ENCODE data around the gene TUBD1.
A peak's percentile ranks its signal among the peaks of the same experiment; 100 is the strongest.
"Not testable (repeated sequence)": the region's sequence is repeated elsewhere in the genome, so short reads cannot be mapped to it uniquely, and the experiment has no call there.

The TUBD1 gene

DNA sequence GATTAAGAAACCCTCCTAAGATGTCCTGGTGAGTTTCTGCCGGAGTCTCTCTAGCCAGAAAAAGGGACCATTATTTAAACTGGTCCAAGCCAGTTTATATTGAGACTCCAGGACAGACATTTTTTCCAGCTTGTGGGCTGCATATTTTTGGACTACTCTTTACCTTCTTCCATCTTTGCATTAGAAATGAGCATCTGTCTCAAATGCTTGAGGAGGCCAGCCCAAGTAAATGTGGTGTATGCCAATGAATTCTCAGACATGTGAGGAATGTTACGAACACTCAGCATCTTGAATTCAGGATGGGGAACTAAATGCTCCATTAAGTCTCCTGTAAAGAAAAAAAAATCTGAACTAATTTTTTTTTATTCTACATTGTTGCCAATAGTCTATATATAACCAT is 18.4 kb downstream of the TUBD1 start:
- no peak for DNase-seq (ENCODE audit: low spot score)

- DNase-seq (ENCODE audit: low spot score), result not testable (repeated sequence)
Measured at GRCh38 chr17:59873414-59873813, 19.3 kb downstream of the TUBD1 start.

DNA sequence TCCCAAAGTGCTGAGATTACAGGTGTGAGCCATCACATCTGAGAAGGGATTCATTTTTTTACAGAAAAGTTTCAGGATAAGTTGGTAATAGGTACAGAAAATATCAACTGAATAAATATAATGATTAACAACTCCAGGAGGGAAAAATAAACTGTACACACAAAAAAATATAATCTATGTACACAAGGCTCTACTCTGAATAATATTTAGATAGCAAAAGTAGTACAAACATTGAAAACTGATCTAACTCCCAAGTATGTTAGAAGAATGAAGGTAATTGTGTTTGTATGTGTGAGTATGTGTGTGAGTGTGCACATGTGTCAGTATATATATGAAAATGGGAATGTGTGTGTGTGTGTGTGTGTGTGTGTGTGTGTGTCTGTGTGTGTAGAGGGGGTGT is 20.4 kb downstream of the TUBD1 start:
- no peak for DNase-seq (ENCODE audit: low spot score)

DNA sequence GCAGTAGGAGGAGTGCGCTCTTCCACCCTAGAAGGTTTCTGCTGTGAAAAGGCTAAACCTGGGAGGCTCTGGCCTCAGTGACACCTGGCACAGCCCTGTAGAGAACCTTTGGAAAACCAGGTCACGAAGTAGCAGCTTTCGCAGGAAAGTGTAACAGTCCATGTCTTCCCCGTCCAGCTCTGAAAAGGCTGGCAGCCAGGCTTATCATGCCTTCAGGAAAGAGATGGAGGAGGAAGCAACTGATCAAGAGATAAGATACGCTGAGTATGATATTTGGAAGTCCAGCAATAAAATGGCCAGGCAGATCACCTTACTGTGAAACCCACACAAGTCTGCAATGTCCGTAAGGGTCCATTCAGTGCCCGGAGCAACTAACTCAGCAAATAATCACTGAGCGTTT is 22.3 kb downstream of the TUBD1 start:
- no peak for DNase-seq (ENCODE audit: low spot score)

GRCh38 chr17:59869941-59870218 is 22.9 kb downstream of the TUBD1 start:
- DNase-seq (ENCODE audit: low spot score), result no peak

GRCh38 chr17:59863616-59864015 is 29.1 kb downstream of the TUBD1 start:
- DNase-seq (ENCODE audit: low spot score), result no peak

DNA sequence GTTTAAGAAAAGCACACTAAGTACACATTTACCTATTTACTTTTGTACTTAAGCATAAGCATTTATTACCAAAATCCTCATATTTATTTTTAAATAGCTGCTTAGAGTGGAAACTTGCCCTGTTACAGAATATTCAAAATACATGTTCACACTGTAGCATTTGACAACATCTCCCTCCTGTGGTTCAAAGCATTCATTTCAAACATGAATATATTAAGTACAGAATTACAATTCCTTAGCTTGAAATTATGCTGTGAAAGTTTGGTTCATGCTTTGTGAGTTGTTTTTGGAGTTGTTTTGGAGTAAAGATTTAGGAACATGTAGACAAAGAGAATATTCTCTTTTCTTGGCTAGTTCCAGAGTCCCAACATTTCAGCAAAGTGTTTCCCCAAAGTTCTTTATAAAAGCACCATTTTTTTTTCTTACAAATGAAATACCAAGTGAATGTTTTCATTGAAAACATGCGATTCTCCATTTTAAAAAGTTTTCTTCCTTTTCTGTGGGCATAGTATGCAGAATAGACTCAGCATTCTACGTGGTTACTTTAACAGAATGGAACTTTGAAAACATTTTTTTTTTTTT is 33.2 kb downstream of the TUBD1 start:
- DNase-seq (ENCODE audit: low spot score), result no peak

GRCh38 chr17:59858932-59859331 is 33.8 kb downstream of the TUBD1 start:
- DNase-seq (ENCODE audit: low spot score), result no peak

DNA sequence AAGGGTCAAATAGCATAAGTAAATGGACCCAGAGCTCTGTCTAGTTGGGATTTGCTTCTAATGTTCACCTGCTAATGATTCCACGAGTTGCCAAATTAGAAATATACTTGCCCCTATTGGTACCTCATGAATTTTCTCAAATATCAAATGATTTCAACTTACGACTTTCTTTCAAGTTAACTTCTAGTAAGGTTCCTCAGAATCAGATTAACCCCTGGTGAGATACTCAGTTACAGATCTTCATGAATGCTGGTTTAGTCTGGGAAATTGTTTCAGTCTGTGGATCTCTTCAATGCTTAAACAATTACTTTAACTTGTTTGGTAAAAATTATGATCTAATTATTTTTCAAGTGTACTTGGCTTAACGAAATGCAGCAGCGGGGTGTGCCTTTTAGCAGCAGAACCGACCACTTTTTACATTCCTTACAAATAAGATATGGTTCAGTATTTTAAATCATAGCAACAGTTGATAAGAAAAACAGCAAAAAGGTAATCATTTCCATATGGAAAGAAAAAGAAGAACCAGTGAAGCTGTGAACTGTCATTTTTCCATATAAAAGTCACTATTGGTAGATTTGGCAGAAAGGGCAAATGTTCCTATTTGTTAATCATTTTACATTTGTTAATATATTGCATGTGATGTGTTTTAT is 34.5 kb downstream of the TUBD1 start:
- no peak for DNase-seq (ENCODE audit: low spot score)

- no peak for DNase-seq (ENCODE audit: low spot score)
Measured at GRCh38 chr17:59856859-59857794, 35.6 kb downstream of the TUBD1 start.

GRCh38 chr17:59853919-59854729 is 38.6 kb downstream of the TUBD1 start:
- DNase-seq (ENCODE audit: low spot score), result not testable (repeated sequence)

- DNase-seq (ENCODE audit: low spot score), result peak; percentile 57
Measured at GRCh38 chr17:59853168-59853918, 39.4 kb downstream of the TUBD1 start.

DNA sequence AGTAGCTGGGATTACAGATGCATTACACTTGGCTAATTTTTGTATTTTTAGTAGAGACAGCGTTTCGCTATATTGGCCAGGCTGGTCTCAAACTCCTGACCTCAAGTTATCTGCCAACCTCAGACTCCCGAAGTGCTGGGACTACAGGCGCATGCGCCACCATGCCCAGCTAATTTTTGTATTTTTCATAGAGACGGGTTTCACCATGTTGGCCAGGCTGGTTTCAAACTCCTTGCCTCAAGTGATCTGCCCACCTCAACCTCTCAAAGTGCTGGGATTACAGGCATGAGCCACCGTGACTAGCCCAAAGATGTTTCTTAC is 39.9 kb downstream of the TUBD1 start:
- not testable (repeated sequence) for DNase-seq (ENCODE audit: low spot score)

DNA sequence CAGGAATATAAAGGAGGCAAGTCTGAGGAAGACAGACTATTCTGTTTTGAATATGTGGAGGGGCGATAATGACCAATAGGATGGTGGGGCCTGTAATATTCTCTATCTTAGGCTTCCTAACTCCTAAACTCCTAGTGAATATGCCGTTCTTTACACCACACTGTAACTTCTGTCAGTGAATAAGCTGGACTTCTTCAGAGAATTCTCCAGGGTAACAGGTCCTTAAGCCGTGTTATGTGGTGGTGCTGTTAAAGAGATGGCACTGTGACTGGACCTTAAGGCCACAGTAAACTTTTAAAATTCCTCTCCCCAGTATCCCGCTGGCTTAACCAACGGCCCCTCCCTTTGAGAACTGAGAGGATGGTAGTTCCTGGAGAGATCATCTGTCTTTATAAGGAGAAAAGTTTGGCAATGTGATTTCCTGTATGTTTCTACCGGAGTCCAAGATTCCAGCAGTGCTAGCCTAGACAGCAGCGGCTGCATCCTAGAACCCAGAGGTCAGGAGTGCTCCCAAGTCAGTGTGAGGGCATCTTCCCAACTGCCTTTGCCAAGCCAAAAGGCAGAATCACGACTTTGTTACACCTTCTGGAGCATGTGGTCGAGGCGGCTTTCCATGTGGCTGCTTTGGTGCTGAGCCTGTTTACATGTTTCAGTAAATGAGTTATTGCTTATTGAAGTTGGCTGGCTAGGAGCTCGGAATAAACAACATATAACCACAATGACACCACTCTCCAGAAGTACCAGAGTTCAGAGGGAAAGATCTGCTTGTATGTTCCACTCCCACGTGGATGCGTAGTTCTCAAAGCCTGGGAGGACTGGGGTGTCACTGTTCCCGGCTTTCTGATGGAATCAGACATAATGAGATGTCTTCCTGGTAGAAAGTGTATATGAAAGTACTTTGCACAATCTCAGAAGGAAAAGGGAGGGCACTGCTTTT is 41.0 kb downstream of the TUBD1 start:
- DNase-seq (ENCODE audit: low spot score), result no peak

DNA sequence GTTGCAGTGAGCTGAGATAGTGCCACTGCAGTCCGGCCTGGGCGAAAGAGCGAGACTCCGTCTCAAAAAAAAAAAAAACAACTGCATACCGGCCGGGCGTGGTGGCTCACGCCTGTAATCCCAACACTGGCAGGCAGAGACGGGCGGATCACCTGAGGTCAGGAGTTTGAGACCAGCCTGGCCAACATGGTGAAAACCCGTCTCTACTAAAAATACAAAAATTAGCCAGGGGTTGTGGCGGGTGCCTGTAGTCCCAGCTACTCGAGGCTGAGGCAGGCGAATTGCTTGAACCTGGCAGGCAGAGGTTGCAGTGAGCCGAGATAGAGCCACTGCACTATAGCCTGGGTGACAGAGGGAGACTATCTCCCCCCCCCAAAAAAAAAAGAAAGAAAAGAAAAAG is 42.4 kb downstream of the TUBD1 start:
- not testable (repeated sequence) for DNase-seq (ENCODE audit: low spot score)

- no peak for DNase-seq (ENCODE audit: low spot score)
Measured at GRCh38 chr17:59848778-59849177, 44.0 kb downstream of the TUBD1 start.

- DNase-seq (ENCODE audit: low spot score), result no peak
Measured at GRCh38 chr17:59848385-59848668, 44.4 kb downstream of the TUBD1 start.

DNA sequence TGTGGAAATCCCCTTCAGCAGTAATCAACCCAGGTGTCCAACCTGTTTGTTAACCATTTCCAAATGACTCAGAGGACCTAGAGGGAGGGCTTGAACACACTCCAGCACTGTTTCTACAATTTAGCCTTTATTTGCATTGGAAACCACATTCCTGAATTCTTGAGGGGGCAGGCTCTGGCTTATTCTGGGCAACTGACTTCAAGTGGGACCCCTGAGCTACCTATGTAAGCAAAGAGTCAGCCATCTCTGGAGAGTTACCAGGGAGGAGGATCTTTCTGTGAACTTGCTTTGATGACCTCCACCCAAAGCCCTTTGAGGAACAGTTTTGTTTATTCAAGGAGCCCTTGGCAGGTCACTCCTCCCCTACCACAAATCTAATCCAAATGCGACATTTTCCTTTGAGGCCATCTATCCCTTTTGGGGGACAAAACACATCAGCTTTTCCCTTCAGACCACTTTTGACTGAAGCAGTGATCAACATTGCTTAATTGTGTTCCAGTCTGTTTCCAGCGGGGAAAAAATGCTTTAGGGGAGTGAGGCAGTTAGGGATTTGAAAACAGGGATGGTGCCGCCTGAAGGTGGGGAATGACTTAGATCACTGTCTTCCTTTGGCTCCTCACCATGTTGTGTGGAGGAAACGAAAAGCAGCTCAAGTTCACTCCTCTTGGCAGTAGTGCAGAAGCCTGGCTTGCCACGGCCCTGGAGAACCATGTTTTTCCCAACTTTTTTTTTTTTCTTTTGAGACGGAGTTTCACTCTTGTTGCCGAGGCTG is 46.2 kb downstream of the TUBD1 start:
- no peak for DNase-seq (ENCODE audit: low spot score)

DNA sequence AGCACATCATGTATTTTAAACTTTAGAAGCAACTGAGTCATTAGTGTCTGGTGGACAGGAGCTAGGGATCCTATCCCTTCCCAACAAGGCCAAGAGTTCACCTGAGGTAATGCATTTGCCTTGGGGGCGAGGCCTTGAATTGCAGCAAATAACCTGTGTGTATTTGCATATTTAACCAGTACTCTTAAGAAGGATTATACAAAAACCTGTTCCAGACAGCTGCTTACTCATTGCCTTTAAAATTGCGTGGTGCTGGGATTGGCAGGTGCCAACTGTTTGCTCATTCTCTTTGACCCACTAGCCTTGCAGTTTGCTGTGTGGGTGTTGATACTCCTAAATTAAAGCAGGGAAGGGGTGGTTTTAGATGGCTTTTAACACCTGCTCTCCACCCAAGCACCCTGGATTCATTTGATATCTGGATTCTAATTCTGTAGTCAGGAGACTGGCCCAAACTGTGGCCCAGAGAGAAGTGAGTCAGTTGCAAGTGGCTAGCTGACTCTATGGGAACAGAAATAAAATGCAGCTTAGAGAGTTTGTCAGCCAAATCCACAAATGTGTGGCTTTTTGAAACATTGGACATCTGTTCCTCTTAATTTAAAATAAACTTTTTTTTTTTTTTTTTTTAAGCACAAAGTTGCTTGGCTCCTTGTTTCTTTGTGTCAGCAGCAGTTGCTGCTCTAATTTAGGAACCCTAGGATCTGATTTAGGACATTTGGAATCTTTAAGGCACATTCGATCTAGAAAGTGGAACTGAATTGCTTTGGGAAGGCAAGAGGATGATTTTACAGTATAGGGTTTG is 46.9 kb downstream of the TUBD1 start:
- peak; percentile 28 for DNase-seq (ENCODE audit: low spot score)
